Body of pancreas (tissue), 4 donors: ENCODE data around the gene SORT1. TPM values are rescaled to one million over a fixed set of nuclear protein-coding genes. Genes with fewer than 3 reads are reported as not detected.

Experiments
- ATAC-seq: fragments of 150-250 bp; one replicate; pipeline ENCODE4 v1.9.1; 2016
- DNase-seq, 4 donors: peaks; one replicate each; pipeline ENCODE4 v3.0.0-alpha.2; 2019
- H3K27ac ChIP-seq, 4 donors: fragments of 200-600 bp; sonication (generic); 1 replicate in 3 of 4; 2 replicates in 1 of 4; pipeline versions ENCODE4 v1.5.1 to v1.6.1; 2016 to 2019; ENCODE audit warnings: mild to moderate bottlenecking in 1 of 4, mixed read lengths in 1 of 4, moderate library complexity in 1 of 4
- H3K27me3 ChIP-seq, 2 donors: fragments of 200-600 bp; sonication (generic); one replicate each; pipeline ENCODE4 v1.6.0; 2016; ENCODE audit warnings: mild to moderate bottlenecking in 1 of 2
- H3K36me3 ChIP-seq, 2 donors: fragments of 200-600 bp; sonication (generic); replicated peaks in 1 of 2; 2 replicates each; pipeline ENCODE4 v1.5.1; 2016; ENCODE audit warnings: low read depth in 2 of 2; ENCODE audit not compliant: insufficient read depth in 1 of 2
- H3K4me1 ChIP-seq: fragments of 200-600 bp; sonication (generic); one replicate; pipeline ENCODE4 v1.6.0; 2016
- H3K4me3 ChIP-seq, 2 donors: fragments of 200-600 bp; sonication (generic); 1 replicate in 1 of 2; 2 replicates in 1 of 2; pipeline ENCODE4 v1.5.1; 2016 to 2019
- H3K9me3 ChIP-seq, 3 donors: fragments of 200-600 bp; sonication (generic); 1 replicate in 2 of 3; 2 replicates in 1 of 3; pipeline ENCODE4 v1.5.1; 2016
- POLR2A ChIP-seq, 3 donors: fragments of 450-650 bp; IDR thresholded peaks; one replicate each; pipeline ENCODE4 v1.6.1; 2016; ENCODE audit warnings: antibody characterized with exemption in 3 of 3, mild to moderate bottlenecking in 2 of 3
- WGBS, 2 donors: methylation state at CpG; one replicate each; pipeline ENCODE4 v1.1.5; 2017; 5-methylcytosine and 5-hydroxymethylcytosine counted together
- intact Hi-C: fragments of 100-400 bp; cut with DNase I; formaldehyde crosslinking; loops from one replicate; pipeline ENCODE4 v1.15.1; 2023
- total RNA-seq, 2 donors: library from RNA; depleted of rRNA; stranded (reverse); fragments of >200 nt; gene quantifications; one replicate each; pipeline ENCODE4 v1.1.0, GENCODE V29; 2016
- TF ChIP-seq, protein P1 (sequence below), 7 experiments: fragments of 450-650 bp in 4 of 7; fragments of 200-600 bp in 3 of 7; sonication (generic) in 3 of 7; IDR thresholded peaks; one replicate each; pipeline ENCODE4 v1.5.1; 2016 to 2019; ENCODE audit warnings: antibody characterized with exemption in 7 of 7

SORT1 gene
- total RNA-seq, 2 donors from 2014 or later, result 23.6 to 24.7 TPM

DNA sequence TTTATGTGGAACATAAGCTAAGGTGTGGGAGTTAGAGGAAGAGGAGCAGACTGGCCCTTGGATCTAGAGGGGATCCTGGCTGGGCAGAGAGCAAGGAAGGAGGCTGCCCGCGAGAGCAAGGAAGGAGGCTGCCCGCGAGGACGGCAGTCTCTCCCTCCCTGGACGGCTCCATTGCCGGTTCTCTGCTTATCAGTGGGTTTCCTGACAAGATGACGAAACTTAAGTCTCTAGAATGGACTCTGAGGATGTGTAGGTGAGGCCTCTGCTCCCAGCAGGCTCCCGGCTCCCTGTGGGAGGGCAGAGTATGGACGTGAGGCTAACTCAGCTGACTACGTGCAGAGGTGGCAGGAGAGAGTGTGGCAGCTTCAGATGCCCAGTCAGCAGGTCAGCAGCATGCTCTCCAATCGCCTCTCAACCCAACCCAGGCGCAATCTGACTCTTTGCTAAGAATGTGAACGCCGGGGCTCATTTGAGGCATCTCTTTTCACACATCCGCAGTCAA is 97.0 kb downstream of the SORT1 start:
- ATAC-seq (no peak), DNase-seq (no peak)
- 76 to 80% methylated on average over 11 to 14 of the region's 16 CpGs for WGBS, 2 donors
- TF ChIP-seq, protein P1, sequence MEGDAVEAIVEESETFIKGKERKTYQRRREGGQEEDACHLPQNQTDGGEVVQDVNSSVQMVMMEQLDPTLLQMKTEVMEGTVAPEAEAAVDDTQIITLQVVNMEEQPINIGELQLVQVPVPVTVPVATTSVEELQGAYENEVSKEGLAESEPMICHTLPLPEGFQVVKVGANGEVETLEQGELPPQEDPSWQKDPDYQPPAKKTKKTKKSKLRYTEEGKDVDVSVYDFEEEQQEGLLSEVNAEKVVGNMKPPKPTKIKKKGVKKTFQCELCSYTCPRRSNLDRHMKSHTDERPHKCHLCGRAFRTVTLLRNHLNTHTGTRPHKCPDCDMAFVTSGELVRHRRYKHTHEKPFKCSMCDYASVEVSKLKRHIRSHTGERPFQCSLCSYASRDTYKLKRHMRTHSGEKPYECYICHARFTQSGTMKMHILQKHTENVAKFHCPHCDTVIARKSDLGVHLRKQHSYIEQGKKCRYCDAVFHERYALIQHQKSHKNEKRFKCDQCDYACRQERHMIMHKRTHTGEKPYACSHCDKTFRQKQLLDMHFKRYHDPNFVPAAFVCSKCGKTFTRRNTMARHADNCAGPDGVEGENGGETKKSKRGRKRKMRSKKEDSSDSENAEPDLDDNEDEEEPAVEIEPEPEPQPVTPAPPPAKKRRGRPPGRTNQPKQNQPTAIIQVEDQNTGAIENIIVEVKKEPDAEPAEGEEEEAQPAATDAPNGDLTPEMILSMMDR (IDR thresholded peaks at IDR 0.05), result no peak
- TF ChIP-seq POLR2A (IDR thresholded peaks at IDR 0.05), result no peak
- Histone ChIP-seq H3K9me3 (no peaks in the 10 kb centered on the region), H3K36me3 (no peaks in the 10 kb centered on the region), H3K27me3 (no peaks in the 10 kb centered on the region), H3K4me3 (no peak overlapping the region), H3K4me1 (peaks cover 15% of the 10 kb centered on the region), H3K27ac (no peak overlapping the region)
- intact Hi-C loops, result no loop called here

DNA sequence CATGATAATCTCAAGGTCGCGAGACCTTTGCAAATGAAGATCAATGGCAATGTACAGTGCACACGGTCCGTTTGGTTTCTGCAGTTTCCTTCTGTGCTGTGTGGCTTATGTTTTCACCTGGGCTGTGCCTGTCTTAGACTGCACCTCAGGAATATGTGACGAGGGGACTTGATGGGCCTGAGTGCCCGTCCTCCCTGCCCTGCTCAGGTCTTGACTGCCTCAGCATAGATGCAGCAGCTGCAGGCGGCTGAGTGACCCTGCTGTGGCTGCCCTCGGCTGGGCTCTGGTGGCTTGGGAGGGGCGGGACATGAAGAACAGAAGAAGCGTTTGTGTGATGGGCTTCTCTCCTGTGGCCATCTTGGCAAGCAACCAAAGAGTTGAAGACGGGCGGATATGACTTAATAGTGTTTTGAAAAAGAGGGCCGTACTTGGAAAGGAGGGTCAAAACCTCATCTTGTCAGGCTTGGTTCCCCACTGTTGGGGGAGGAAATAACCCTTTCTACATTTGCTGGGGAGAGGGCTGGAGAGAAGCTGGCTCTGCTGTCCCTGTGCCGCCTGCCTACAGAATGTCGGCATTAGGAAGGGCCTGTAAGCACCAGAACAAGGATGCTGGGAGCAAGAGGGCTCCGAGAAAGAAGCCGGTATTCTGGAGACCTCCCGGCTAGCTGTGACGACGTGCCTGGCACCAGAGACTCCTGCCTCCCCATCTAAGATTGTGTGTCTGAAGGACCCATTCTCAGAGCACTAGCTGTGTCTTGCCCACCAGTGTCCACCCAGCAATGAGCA is 98.0 kb downstream of the SORT1 start:
- Histone ChIP-seq H3K9me3 (no peaks in the 10 kb centered on the region), H3K36me3 (no peaks in the 10 kb centered on the region), H3K27ac (peak overlapping the region in 1 of 4 donors; percentile 49), H3K4me1 (peaks cover 15% of the 10 kb centered on the region), H3K27me3 (no peaks in the 10 kb centered on the region), H3K4me3 (no peak overlapping the region)
- TF ChIP-seq, protein P1 (IDR thresholded peaks at IDR 0.05), result no peak
- TF ChIP-seq POLR2A (IDR thresholded peaks at IDR 0.05), result no peak
- ATAC-seq (peak; percentile 12), DNase-seq (peak in 1 of 4 donors; percentile 28)
- WGBS, 2 donors, result 62 to 67% methylated on average over 20 of the region's 20 CpGs
- intact Hi-C loops, result no loop called here

DNA sequence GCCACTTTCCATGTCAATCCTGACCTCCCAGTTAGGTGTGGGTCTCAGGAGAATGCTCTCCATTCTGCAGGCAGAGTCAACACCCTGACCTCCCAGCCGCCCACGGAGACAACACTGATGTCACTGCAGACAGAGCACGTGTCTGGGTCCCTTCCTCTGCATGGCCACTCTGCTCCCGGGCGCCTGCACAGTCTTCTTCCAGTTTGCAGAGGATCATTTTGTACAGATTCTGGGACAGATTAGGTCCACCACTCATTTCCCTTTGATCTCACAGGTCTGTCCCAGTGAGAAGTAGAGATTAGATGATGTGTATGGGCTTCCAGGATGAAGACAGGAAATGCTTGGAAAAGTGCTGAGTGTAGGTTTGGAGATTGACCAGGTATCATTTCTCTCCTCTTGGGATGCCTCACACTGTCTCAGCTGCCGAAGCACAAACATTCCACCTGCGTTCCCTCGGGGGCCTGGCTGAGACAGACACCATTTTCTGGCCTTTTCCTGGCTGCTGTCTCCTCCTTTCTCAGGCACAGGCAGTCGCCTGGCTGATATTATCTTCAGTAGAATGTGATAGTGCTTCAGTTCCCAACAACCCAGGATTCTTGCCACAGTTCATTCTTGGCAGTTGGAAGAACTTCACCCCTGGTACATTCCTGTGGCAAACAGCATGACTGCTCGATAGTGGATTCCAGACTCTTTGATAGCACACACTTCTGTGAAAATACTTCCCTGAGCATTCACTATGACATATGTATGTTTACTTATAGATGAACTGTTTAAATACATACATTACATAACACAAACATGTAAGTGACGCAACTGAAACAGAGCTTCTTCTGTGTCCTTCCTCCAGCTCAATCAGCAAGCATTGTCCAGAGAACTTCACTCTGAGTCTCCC is 98.8 kb downstream of the SORT1 start:
- Histone ChIP-seq H3K27ac (peak overlapping the region in 2 of 4 donors; percentile 17 to 49), H3K9me3 (no peaks in the 10 kb centered on the region), H3K36me3 (no peaks in the 10 kb centered on the region), H3K27me3 (no peaks in the 10 kb centered on the region), H3K4me1 (peaks cover 15% of the 10 kb centered on the region), H3K4me3 (no peak overlapping the region)
- intact Hi-C loops, result no loop called here
- WGBS, 2 donors, result 49 to 50% methylated on average over 11 of the region's 11 CpGs
- peak; percentile 50 for ATAC-seq
- DNase-seq, result peak in 1 of 4 donors; percentile 38
- TF ChIP-seq POLR2A (IDR thresholded peaks at IDR 0.05), result no peak
- TF ChIP-seq, protein P1 (IDR thresholded peaks at IDR 0.05), result no peak

DNA sequence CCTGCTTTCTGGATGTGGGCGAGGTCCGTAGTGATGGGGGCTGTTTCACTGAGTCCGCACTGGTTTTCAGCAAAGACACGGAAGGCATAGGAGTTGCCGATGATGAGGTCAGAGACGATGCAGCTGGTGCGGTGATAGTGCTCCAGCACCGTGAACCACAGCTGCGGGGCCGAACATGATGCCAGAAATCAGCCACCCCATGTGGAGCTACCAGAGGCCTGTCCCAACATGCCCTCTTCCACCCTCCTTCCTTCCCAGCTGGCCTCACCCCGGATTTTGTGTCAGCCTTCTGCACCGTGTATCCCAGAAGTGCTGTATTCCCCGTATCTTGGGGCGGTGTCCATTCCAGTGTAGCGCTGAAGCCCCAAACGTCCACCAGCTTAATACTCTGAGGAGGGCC is 100.9 kb downstream of the SORT1 start:
- TF ChIP-seq, protein P1 (IDR thresholded peaks at IDR 0.05), result no peak
- no peak for TF ChIP-seq POLR2A (IDR thresholded peaks at IDR 0.05)
- 85 to 89% methylated on average over 16 of the region's 16 CpGs for WGBS, 2 donors
- no peaks in the 10 kb centered on the region for H3K36me3 ChIP-seq
- no peaks in the 10 kb centered on the region for H3K9me3 ChIP-seq
- H3K4me1 ChIP-seq, result peaks cover 15% of the 10 kb centered on the region
- H3K27ac ChIP-seq, result no peak overlapping the region
- no peaks in the 10 kb centered on the region for H3K27me3 ChIP-seq
- DNase-seq (no peak), ATAC-seq (no peak)
- intact Hi-C loops, result no loop called here
- H3K4me3 ChIP-seq, result no peak overlapping the region
